C4-2B (cell line): ENCODE results near the gene DUSP14.

ENCODE experiments used
- CTCF ChIP-seq: fragments of 450-650 bp; conservative IDR thresholded peaks from 2 replicates; pipeline ENCODE4 v1.5.1; 2017; ENCODE audit warnings: mild to moderate bottlenecking
- ZFX ChIP-seq: fragments of 450-650 bp; IDR thresholded peaks from 2 replicates; pipeline ENCODE4 v1.6.1; 2017

DNA sequence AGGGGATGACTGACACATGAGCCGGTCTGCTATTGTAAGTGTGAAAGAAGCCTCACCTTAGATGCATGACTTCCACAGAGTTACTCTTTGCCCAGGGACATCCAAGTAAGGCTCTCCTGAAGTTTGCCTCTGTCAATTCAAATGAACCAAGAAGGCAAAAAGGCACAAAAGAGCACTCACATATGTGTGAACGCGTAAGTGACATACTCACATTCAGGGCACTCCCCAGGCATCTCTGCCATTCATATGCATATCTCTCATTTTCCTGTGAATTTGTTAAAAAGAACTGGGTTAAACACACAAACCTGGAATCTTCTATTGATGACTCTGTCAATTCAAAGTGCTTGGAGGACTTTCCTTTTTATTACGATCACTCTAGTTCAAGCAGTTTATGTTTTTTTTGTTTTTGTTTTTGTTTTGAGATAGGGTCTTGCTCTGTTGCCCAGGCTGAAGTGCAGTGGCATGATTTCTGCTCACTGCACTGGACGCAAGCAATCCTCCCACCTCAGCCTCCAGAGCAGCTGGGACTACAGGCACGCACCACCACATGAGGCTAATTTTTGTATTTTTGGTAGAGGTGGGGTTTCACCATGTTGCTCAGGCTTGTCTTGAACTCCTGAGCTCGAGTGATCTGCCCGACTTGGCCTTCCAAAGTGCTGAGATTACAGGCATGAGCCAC lies 49.4 kb downstream of the DUSP14 start:
- TF ChIP-seq CTCF (no peak), ZFX (no peak)
